GM12872 (cell line): Measurements from ENCODE around the gene PGM3.
A peak's percentile ranks its signal among the peaks of the same experiment; 100 is the strongest.

Experiments
- CTCF ChIP-seq: IDR thresholded peaks from 3 replicates; pipeline ENCODE4 v1.5.1; 2011; ENCODE audit warnings: low read depth, mild to moderate bottlenecking, low read length, moderate library complexity; ENCODE audit not compliant: insufficient read depth

PGM3 gene

DNA sequence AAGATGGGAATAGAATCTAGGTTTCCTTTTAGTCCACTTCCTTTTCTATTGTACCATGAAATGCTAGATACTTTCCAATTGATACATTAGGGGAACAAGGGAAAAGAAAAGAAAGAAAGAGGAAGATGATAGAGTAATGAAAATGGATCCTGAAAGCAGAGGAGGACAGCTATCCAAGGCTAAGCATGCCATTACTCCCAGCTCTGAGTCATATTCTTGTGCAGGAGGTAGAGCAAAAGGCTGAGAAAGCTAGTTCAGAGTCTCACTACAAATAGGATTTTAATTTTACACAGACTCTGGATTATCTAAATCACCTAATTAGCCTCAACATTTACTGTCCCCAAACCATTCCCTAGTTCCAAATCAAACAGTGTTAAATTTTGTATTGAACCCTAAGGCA lies 23.7 kb upstream of the PGM3 start:
- TF ChIP-seq CTCF: no peak

DNA sequence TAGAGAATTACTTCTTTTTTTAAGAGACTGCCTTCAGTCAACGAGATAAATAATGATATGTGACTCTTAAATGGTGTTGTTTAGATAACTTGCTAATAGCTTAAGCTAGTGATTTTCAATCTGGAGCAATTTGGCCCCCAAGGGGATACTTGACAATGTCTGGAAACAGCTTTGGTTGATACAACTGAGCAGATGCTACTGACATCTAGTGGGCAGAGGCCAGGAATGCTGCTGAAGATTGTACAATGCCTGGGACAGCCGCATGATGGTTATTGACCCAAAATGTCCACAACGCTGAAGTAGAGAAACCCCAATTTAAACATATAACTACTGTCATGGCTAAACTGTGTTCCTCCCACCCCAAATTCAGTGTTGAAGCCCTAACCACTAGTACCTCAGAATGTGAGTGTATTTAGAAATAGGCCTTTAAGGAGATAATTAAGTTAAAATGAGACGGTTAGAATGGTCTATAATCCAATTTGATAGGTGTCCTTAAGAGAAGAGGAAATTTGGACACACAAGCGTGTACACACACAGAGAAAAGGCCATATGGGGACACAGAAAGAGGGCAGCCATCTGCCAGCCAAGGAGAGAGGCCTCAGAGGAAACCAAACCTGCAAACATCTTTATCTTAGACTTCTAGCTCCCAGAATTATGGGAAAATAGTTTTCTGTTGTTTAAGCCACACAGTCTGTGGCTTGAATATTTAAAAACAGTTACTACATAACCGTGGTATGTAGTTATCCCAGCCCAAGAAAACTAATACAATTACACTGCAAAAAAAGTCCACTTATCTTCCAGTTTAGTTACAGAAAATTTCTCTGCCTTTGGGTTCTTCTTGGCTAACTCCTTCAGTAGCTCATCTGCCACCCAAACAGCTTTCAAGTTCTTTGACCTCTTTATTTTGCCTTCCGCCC lies 22.3 kb upstream of the PGM3 start:
- peak; percentile 89 for TF ChIP-seq CTCF

- TF ChIP-seq CTCF: no peak
Measured at GRCh38 chr6:83202031-83202430, 9.0 kb upstream of the PGM3 start.

DNA sequence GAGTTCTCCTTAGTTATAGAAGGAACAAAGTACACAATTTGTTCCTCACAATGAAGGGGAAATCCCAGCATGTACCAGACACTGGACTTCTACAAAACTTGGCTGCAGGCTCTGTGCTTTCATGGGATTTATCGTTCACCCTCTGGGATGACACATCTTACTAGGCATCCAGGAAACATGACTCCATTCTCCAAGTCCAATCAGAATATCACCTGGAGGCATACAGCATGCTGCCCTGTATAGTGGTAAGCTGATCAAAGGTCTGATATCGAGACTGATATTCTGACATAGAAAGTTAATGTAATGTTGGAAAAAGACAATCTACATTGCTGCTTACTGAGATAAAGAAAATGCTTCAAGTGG lies 6.8 kb upstream of the PGM3 start:
- no peak for TF ChIP-seq CTCF

DNA sequence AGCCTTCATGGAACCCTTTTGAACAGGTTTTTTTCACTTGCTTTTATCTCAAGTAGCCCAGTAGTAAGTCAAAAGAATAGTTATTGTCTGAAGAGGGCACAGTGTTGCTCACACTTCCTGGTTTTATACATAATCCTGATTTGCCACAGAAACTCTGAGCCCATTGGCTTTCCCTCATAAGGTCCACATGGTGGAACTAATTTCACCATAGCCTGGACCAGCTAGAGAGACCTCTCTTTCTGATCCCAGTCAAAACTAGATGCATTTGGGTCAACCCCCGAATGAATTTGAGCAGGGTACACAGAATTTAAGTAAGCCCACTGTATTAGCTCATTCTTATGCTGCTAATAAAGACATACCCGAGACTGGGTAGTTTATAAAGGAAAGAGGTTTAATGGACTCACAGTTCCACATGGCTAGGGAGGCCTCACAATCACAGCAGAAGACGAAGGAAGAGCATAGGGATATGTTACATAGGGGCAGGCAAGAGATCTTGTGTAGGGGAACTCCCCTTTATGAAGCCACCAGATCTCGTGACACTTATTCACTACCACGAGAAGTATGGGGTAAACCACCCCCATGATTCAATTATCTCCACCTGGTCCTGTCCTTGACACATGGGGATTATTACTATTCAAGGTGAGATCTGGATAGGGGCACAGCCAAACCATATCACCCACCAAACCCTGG lies 6.3 kb upstream of the PGM3 start:
- no peak for TF ChIP-seq CTCF

GRCh38 chr6:83198486-83199172 lies 5.6 kb upstream of the PGM3 start:
- no peak for TF ChIP-seq CTCF
